K562 (cell line): ENCODE data around the gene NCAPD2. TPM values are rescaled to one million over a fixed set of nuclear protein-coding genes. Genes with fewer than 3 reads are reported as not detected.

ENCODE experiments used
- ATAC-seq: fragments of 200-7000 bp; cut with Tn5 transposase; 3 replicates; pipeline ENCODE4 v1.9.1; 2020; ENCODE audit warnings: moderate library complexity
- BruUV-seq: library from RNA; stranded (reverse); fragments of 400-500 nt; replicated peaks from 2 replicates; lab custom pipeline; 2021; lab: Mats Ljungman, UMichigan
- CTCF ChIA-PET: fragments of 300-600 bp; formaldehyde crosslinking; extraction: SDS; loops from one replicate; lab custom pipeline; 2021; ENCODE audit warnings: low intra/inter-chr PET ratio; lab: Yijun Ruan, JAX
- POLR2A ChIA-PET: fragments of 300-600, 350-650 bp; sonication (Branson Sonifier 250); formaldehyde crosslinking; extraction: SDS; loops from one replicate; lab custom pipeline; 2021; ENCODE audit warnings: antibody characterized with exemption, inconsistent platforms; lab: Yijun Ruan, JAX
- DNase-seq, 4 experiments: peaks; one replicate each; pipeline versions ENCODE4 v3.0.0 to v3.0.0-alpha.2; 2011 to 2018; ENCODE audit warnings: low spot score in 3 of 4, mixed read lengths in 3 of 4; ENCODE audit errors: extremely low read depth in 1 of 4
- FAIRE-seq: peaks from 2 replicates; lab custom pipeline; 2011; peaks lifted over from hg19 to GRCh38; lab: Jason Lieb, UNC
- H2AFZ ChIP-seq: 2 replicates; pipeline ENCODE4 v1.6.0; 2011; ENCODE audit warnings: low read depth, low read length, control low read depth, inconsistent platforms
- H3K27ac ChIP-seq: fragments of 200-600 bp; 3 replicates; pipeline ENCODE4 v1.8.0; 2011; ENCODE audit warnings: low read depth, mild to moderate bottlenecking, control low read depth, inconsistent platforms, low read length, moderate library complexity, mixed read lengths; ENCODE audit errors: extremely low read depth
- H3K27me3 ChIP-seq, 2 experiments: fragments of 300-600 bp in 1 of 2; 2 replicates in 1 of 2; 3 replicates in 1 of 2; pipeline versions ENCODE4 v1.6.0 to v1.8.0; 2011; ENCODE audit warnings: inconsistent platforms in 2 of 2, low read length in 2 of 2, mild to moderate bottlenecking in 1 of 2, mixed read lengths in 1 of 2, moderate library complexity in 1 of 2; ENCODE audit not compliant: control insufficient read depth in 2 of 2, insufficient read depth in 2 of 2
- H3K36me3 ChIP-seq: fragments of 300-600 bp; 3 replicates; pipeline ENCODE4 v1.8.0; 2011; ENCODE audit warnings: mild to moderate bottlenecking, low read length, inconsistent platforms; ENCODE audit not compliant: control insufficient read depth, insufficient read depth
- H3K4me1 ChIP-seq, 2 experiments: fragments of 200-600 bp in 1 of 2; replicated peaks in 1 of 2; 2 replicates in 1 of 2; 3 replicates in 1 of 2; pipeline versions ENCODE4 v1.5.1 to v1.8.0; 2011; ENCODE audit warnings: inconsistent platforms in 2 of 2, low read length in 2 of 2, mild to moderate bottlenecking in 1 of 2, mixed read lengths in 1 of 2, moderate library complexity in 1 of 2; ENCODE audit not compliant: control insufficient read depth in 2 of 2, insufficient read depth in 2 of 2
- H3K4me2 ChIP-seq: 2 replicates; pipeline ENCODE4 v1.6.1; 2011; ENCODE audit warnings: low read length, control low read depth, inconsistent platforms, mixed read lengths; ENCODE audit not compliant: insufficient read depth
- H3K4me3 ChIP-seq: fragments of 200-600 bp; sonication (generic), shearing (Covaris generic); 2 replicates; pipeline ENCODE4 v1.5.1; 2016; ENCODE audit warnings: control low read depth, inconsistent platforms
- H3K79me2 ChIP-seq: fragments of 200-600 bp; 3 replicates; pipeline ENCODE4 v1.8.0; 2011; ENCODE audit warnings: low read length, inconsistent platforms; ENCODE audit not compliant: control insufficient read depth, insufficient read depth
- H3K9ac ChIP-seq, 2 experiments: 2 replicates each; pipeline versions ENCODE4 v1.6.0 to v1.6.1; 2011; ENCODE audit warnings: low read depth in 2 of 2, low read length in 2 of 2, control low read depth in 1 of 2, inconsistent platforms in 1 of 2, mild to moderate bottlenecking in 1 of 2, mixed read lengths in 1 of 2; ENCODE audit not compliant: insufficient read depth in 1 of 2
- H3K9me1 ChIP-seq: one replicate; pipeline ENCODE4 v1.6.0; 2011; ENCODE audit warnings: inconsistent platforms, mild to moderate bottlenecking, low read length, moderate library complexity; ENCODE audit not compliant: control insufficient read depth, insufficient read depth
- H3K9me3 ChIP-seq: replicated peaks from 2 replicates; pipeline ENCODE4 v1.5.1; 2011; ENCODE audit warnings: low read depth, low read length, inconsistent platforms; ENCODE audit not compliant: control insufficient read depth, insufficient read depth
- H4K20me1 ChIP-seq: replicated peaks from 2 replicates; pipeline ENCODE4 v1.6.1; 2011; ENCODE audit warnings: low read length, inconsistent platforms, mixed read lengths; ENCODE audit not compliant: control insufficient read depth, insufficient read depth
- ETV6 ChIP-seq, 3 experiments: fragments of 150-350 bp in 1 of 3; sonication (generic) in 1 of 3; formaldehyde crosslinking in 1 of 3; IDR thresholded peaks; 2 replicates each; pipeline versions ENCODE4 v1.6.1 to v1.8.0; 2014 to 2022; ENCODE audit warnings: borderline replicate concordance in 2 of 3, low read depth in 2 of 3, antibody characterized with exemption in 1 of 3, low read length in 1 of 3, mild to moderate bottlenecking in 1 of 3, missing genetic modification reagents in 1 of 3
- ILK ChIP-seq: fragments of 450-650 bp; IDR thresholded peaks from 2 replicates; pipeline ENCODE4 v1.6.1; 2016; ENCODE audit warnings: missing genetic modification characterization, low read depth, mild to moderate bottlenecking, missing compliant biosample characterization, moderate library complexity, borderline replicate concordance
- RBFOX2 ChIP-seq: fragments of 200-400 bp; formaldehyde crosslinking; IDR thresholded peaks from 2 replicates; pipeline ENCODE4 v1.6.1; 2017; ENCODE audit warnings: low read depth, mild to moderate bottlenecking, low read length, moderate library complexity
- RBM17 ChIP-seq: fragments of 200-400 bp; formaldehyde crosslinking; IDR thresholded peaks from 2 replicates; pipeline ENCODE4 v1.6.1; 2017; ENCODE audit warnings: low read depth, mild to moderate bottlenecking, low read length, borderline replicate concordance
- RBM25 ChIP-seq: fragments of 200-400 bp; formaldehyde crosslinking; IDR thresholded peaks from 2 replicates; pipeline ENCODE4 v1.6.1; 2018; ENCODE audit warnings: low read length, low read depth, moderate library complexity; ENCODE audit not compliant: severe bottlenecking
- SIN3B ChIP-seq: fragments of 450-650 bp; IDR thresholded peaks from 2 replicates; pipeline ENCODE4 v1.6.1; 2017; ENCODE audit warnings: low read depth, mild to moderate bottlenecking, moderate library complexity
- SUPT5H ChIP-seq: fragments of 450-650 bp; IDR thresholded peaks from 2 replicates; pipeline ENCODE4 v1.6.1; 2016
- WGBS: fragments of 100-300 bp; shearing (Covaris generic); methylation state at CpG from one replicate; pipeline ENCODE4 v1.1.6; 2016; ENCODE audit warnings: low coverage, mixed read lengths; ENCODE audit not compliant: insufficient coverage; ENCODE audit errors: missing lambda C conversion rate; 5-methylcytosine and 5-hydroxymethylcytosine counted together
- in situ Hi-C: fragments of 300-500 bp; cut with MboI; formaldehyde crosslinking; loops from 4 replicates; pipeline ENCODE4 v1.15.0; 2018; ENCODE audit warnings: inconsistent platforms, mixed read lengths
- intact Hi-C: fragments of 100-400 bp; cut with micrococcal nuclease; formaldehyde crosslinking; loops from 2 replicates; pipeline ENCODE4 v1.14.2; 2022
- polyA plus RNA-seq, 8 experiments: library from polyadenylated mRNA; depleted of rRNA in 4 of 8; stranded (reverse) in 5 of 8; unstranded in 3 of 8; fragments of >200 nt; fragmentation: Nextera tagmentation in 2 of 8; fragmentation: Illumina TruSeq in 1 of 8; extraction: Ambion mirVana in 2 of 8; extraction: Trizol in 1 of 8; gene quantifications; 2 replicates each; pipeline versions ENCODE4 v1.2.1 to v1.2.3, GENCODE V29; 2011 to 2014; ENCODE audit warnings: inconsistent platforms in 1 of 8, missing spikeins in 1 of 8
- total RNA-seq, 7 experiments: library from RNA; depleted of rRNA in 6 of 7; stranded (reverse); fragments of >200 nt in 6 of 7; fragmentation: Illumina TruSeq in 2 of 7; extraction: Trizol in 2 of 7; gene quantifications; 2 replicates each; pipeline versions ENCODE4 v1.2.1 to v1.2.3, GENCODE V29; 2011 to 2021; ENCODE audit warnings: low replicate concordance in 1 of 7
- TF ChIP-seq, protein P1 (sequence below): fragments of 250-450 bp; sonication (Bioruptor Pico); IDR thresholded peaks from 2 replicates; pipeline ENCODE4 v1.4.0; 2020

The NCAPD2 gene
- total and polyA plus RNA-seq, 9 of the 15 experiments (the other 6 are each of a cell fraction or from before 2014, with no cell fraction given), result 16.9 to 93.7 (median 68.3) TPM

DNA sequence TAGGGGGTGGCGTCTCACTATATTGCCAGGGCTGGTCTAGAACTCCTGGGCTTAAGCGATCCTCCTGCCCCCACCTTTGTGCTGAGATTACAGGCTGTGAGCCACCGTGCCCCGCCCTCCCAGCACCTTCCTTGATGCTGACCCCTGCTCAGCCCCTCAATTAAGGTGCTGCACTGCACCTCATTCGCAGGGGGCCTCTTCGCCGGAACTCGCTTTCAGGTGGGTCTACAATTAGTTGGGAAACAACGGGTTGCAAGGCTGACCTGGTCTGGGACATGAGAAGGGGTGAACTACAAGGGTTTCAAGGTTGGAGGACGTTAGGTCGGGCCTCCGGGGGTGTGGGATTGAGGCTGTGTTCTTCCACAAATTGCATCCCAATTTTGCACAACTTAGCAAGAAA, 75.4 kb downstream of the NCAPD2 start:
- 73% methylated on average over 10 of the region's 12 CpGs for WGBS
- ATAC-seq, result peak; percentile 40

DNA sequence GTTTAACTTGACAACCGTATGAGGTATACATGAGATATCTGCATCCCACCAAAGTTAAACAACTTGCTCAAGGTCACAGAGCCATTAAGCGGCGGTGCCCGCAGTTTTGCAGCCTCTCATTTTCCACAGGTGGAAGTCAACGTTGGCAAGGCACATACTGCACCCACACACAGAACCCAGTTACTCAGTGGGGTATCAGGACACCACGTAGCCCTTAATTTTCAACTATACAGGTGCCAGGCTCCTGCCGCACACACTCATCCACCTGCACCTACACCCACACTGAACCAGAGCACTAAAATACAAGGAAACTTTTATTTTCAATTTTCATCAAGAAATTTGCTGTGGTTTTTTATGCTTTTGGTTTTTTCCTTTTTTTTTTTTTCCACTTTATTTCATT, 75.9 kb downstream of the NCAPD2 start:
- FAIRE-seq, result no peak
- no TSS peak for BruUV-seq
- H3K4me1 ChIP-seq, result peaks cover 0 to 17% of the 10 kb centered on the region in 2 experiments; a peak in 3 of 5 replicates
- H3K9ac ChIP-seq, result no peak overlapping the region
- H3K27ac ChIP-seq, result no peak overlapping the region
- H3K79me2 ChIP-seq, result peaks cover 33% of the 10 kb centered on the region
- TF ChIP-seq ILK (no peak), RBM17 (no peak), RBFOX2 (0 out of 2 replicates have a peak, but pooled peaks have one; percentile 24)
- TF ChIP-seq, protein P1, sequence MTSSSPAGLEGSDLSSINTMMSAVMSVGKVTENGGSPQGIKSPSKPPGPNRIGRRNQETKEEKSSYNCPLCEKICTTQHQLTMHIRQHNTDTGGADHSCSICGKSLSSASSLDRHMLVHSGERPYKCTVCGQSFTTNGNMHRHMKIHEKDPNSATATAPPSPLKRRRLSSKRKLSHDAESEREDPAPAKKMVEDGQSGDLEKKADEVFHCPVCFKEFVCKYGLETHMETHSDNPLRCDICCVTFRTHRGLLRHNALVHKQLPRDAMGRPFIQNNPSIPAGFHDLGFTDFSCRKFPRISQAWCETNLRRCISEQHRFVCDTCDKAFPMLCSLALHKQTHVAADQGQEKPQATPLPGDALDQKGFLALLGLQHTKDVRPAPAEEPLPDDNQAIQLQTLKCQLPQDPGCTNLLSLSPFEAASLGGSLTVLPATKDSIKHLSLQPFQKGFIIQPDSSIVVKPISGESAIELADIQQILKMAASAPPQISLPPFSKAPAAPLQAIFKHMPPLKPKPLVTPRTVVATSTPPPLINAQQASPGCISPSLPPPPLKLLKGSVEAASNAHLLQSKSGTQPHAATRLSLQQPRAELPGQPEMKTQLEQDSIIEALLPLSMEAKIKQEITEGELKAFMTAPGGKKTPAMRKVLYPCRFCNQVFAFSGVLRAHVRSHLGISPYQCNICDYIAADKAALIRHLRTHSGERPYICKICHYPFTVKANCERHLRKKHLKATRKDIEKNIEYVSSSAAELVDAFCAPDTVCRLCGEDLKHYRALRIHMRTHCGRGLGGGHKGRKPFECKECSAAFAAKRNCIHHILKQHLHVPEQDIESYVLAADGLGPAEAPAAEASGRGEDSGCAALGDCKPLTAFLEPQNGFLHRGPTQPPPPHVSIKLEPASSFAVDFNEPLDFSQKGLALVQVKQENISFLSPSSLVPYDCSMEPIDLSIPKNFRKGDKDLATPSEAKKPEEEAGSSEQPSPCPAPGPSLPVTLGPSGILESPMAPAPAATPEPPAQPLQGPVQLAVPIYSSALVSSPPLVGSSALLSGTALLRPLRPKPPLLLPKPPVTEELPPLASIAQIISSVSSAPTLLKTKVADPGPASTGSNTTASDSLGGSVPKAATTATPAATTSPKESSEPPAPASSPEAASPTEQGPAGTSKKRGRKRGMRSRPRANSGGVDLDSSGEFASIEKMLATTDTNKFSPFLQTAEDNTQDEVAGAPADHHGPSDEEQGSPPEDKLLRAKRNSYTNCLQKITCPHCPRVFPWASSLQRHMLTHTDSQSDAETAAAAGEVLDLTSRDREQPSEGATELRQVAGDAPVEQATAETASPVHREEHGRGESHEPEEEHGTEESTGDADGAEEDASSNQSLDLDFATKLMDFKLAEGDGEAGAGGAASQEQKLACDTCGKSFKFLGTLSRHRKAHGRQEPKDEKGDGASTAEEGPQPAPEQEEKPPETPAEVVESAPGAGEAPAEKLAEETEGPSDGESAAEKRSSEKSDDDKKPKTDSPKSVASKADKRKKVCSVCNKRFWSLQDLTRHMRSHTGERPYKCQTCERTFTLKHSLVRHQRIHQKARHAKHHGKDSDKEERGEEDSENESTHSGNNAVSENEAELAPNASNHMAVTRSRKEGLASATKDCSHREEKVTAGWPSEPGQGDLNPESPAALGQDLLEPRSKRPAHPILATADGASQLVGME (CRISPR knock-in tag), result no peak
- no peak overlapping the region for H2AFZ ChIP-seq
- H3K27me3 ChIP-seq, result no peaks in the 10 kb centered on the region
- H3K4me3 ChIP-seq, result no peak overlapping the region
- H4K20me1 ChIP-seq, result no peaks in the 10 kb centered on the region
- in situ Hi-C loops, result no loop called here
- DNase-seq, result no peak
- no peak overlapping the region for H3K4me2 ChIP-seq
- ChIA-PET POLR2A (interaction anchor here (0.6 to 1.5 kb wide), 3 partner anchors 18 to 25 kb away, joined by 3 to 4 read pairs (median 3); no protein-coding TSS in a partner anchor), CTCF (no interaction called here)
- no peaks in the 10 kb centered on the region for H3K9me3 ChIP-seq
- ATAC-seq, result no peak
- H3K36me3 ChIP-seq, result peaks cover 76% of the 10 kb centered on the region
- intact Hi-C loops, result no loop called here
- 95% methylated on average over 7 of the region's 7 CpGs for WGBS
- no peaks in the 10 kb centered on the region for H3K9me1 ChIP-seq

More for the DNA sequence above, 75.4 kb downstream of the NCAPD2 start:
- CTCF ChIA-PET, result no interaction called here
- POLR2A ChIA-PET, result interaction anchor here (1.2 to 1.6 kb wide), 3 partner anchors 27 to 40 kb away, joined by 3 to 4 read pairs (median 4); no protein-coding TSS in a partner anchor
- H3K79me2 ChIP-seq, result peaks cover 33% of the 10 kb centered on the region
- no peak overlapping the region for H3K9ac ChIP-seq
- H2AFZ ChIP-seq, result no peak overlapping the region
- no TSS peak for BruUV-seq
- H3K4me2 ChIP-seq, result no peak overlapping the region
- DNase-seq, result no peak
- H3K27ac ChIP-seq, result no peak overlapping the region
- H3K4me3 ChIP-seq, result no peak overlapping the region
- no peaks in the 10 kb centered on the region for H3K9me1 ChIP-seq
- no peak for FAIRE-seq
- H3K9me3 ChIP-seq, result no peaks in the 10 kb centered on the region
- peaks cover 76% of the 10 kb centered on the region for H3K36me3 ChIP-seq
- no peaks in the 10 kb centered on the region for H4K20me1 ChIP-seq
- no peaks in the 10 kb centered on the region for H3K27me3 ChIP-seq
- peaks cover 0 to 17% of the 10 kb centered on the region in 2 experiments; a peak in 3 of 5 replicates for H3K4me1 ChIP-seq
- intact Hi-C loops (no loop called here), in situ Hi-C loops (no loop called here)
- TF ChIP-seq RBM25, result no peak
- TF ChIP-seq SIN3B, result no peak
- no peak for TF ChIP-seq ETV6 (IDR thresholded peaks at IDR 0.05; ENCODE audit: borderline replicate concordance in 1 of 2, low read depth in 2 of 2, low read length in 1 of 2)
- TF ChIP-seq ETV6 (CRISPR knock-in tag; IDR thresholded peaks at IDR 0.05; ENCODE audit: borderline replicate concordance), result no peak
- TF ChIP-seq SUPT5H, result 0 out of 2 replicates have a peak, but pooled peaks have one; percentile 8
